A673 (cell line): Measurements from ENCODE around the gene MYBL2. TPM values are rescaled to one million over a fixed set of nuclear protein-coding genes. Genes with fewer than 3 reads are reported as not detected.

ENCODE experiments used
- BruUV-seq: library from RNA; stranded (reverse); fragments of 400-500 nt; replicated peaks from 2 replicates; lab custom pipeline; 2021; lab: Mats Ljungman, UMichigan
- CTCF ChIA-PET: fragments of 300-600 bp; sonication (Branson Sonifier 250); formaldehyde crosslinking; loops from one replicate; lab custom pipeline; 2022; ENCODE audit warnings: antibody characterized with exemption; lab: Charles Lee
- POLR2A ChIA-PET: fragments of 300-600 bp; sonication (Branson Sonifier 250); formaldehyde crosslinking; loops from one replicate; lab custom pipeline; 2022; ENCODE audit warnings: antibody characterized with exemption; ENCODE audit not compliant: low non-redundant PET; lab: Charles Lee
- DNase-seq: peaks from one replicate; pipeline ENCODE4 v3.0.0-alpha.2; 2015; ENCODE audit warnings: low spot score
- H3K27ac ChIP-seq: fragments of 200-600 bp; sonication (generic); 2 replicates; pipeline ENCODE4 v1.5.1; 2016; ENCODE audit warnings: mixed run types, low read depth, mild to moderate bottlenecking, mixed read lengths, antibody characterized with exemption, low read length; ENCODE audit not compliant: poor library complexity, severe bottlenecking
- H3K27me3 ChIP-seq: fragments of 200-600 bp; sonication (generic); replicated peaks from 2 replicates; pipeline ENCODE4 v1.6.1; 2017; ENCODE audit warnings: mixed run types, low read depth, mild to moderate bottlenecking, mixed read lengths, antibody characterized with exemption, low read length; ENCODE audit not compliant: insufficient read depth, poor library complexity
- H3K36me3 ChIP-seq: fragments of 200-600 bp; sonication (generic); 2 replicates; pipeline ENCODE4 v1.6.1; 2016; ENCODE audit warnings: mixed run types, mild to moderate bottlenecking, mixed read lengths, antibody characterized with exemption, low read length; ENCODE audit not compliant: insufficient read depth, poor library complexity, severe bottlenecking
- H3K4me1 ChIP-seq: fragments of 200-600 bp; sonication (generic); 2 replicates; pipeline ENCODE4 v1.6.1; 2017; ENCODE audit warnings: mixed run types, mild to moderate bottlenecking, mixed read lengths, antibody characterized with exemption, low read length; ENCODE audit not compliant: insufficient read depth, poor library complexity, severe bottlenecking
- H3K4me3 ChIP-seq: fragments of 200-600 bp; sonication (generic); 2 replicates; pipeline ENCODE4 v1.5.1; 2016; ENCODE audit warnings: low read depth, mixed run types, mild to moderate bottlenecking, mixed read lengths, low read length; ENCODE audit not compliant: poor library complexity, severe bottlenecking
- H3K9me3 ChIP-seq: fragments of 200-600 bp; sonication (generic); 2 replicates; pipeline ENCODE4 v1.6.1; 2016; ENCODE audit warnings: mixed run types, low read depth, mild to moderate bottlenecking, mixed read lengths, antibody characterized with exemption, low read length; ENCODE audit not compliant: poor library complexity, severe bottlenecking
- EZH2 ChIP-seq: fragments of 200-600 bp; sonication (generic); IDR thresholded peaks from 2 replicates; pipeline ENCODE4 v1.6.1; 2017; ENCODE audit warnings: borderline replicate concordance, low read depth, mild to moderate bottlenecking, mixed read lengths, antibody characterized with exemption, low read length; ENCODE audit not compliant: poor library complexity, severe bottlenecking
- intact Hi-C: fragments of 100-400 bp; cut with micrococcal nuclease; formaldehyde crosslinking; loops from one replicate; pipeline ENCODE4 v1.10.0; 2022; ENCODE audit not compliant: unreplicated experiment
- total RNA-seq: library from RNA; stranded (reverse); gene quantifications from 2 replicates; pipeline ENCODE4 v1.2.3, GENCODE V29; 2021
- TF ChIP-seq, protein P1 (sequence below): fragments of 300-800, 200-600 bp; sonication (generic); conservative IDR thresholded peaks from 2 replicates; pipeline ENCODE4 v1.5.1; 2017; ENCODE audit warnings: low read depth, mild to moderate bottlenecking, antibody characterized with exemption, low read length, moderate library complexity, mixed read lengths

The MYBL2 gene
- total RNA-seq, 1 experiment from 2014 or later, result 256 TPM

- CTCF ChIA-PET, result no interaction called here
Measured at GRCh38 chr20:43721097-43721428, 54.1 kb downstream of the MYBL2 start.

GRCh38 chr20:43721429-43722152 lies 54.7 kb downstream of the MYBL2 start:
- no peaks in the 10 kb centered on the region for H3K36me3 ChIP-seq
- no peak overlapping the region for H3K4me3 ChIP-seq
- no peaks in the 10 kb centered on the region for H3K4me1 ChIP-seq
- ChIA-PET POLR2A (no interaction called here), CTCF (no interaction called here)
- TF ChIP-seq, protein P1, sequence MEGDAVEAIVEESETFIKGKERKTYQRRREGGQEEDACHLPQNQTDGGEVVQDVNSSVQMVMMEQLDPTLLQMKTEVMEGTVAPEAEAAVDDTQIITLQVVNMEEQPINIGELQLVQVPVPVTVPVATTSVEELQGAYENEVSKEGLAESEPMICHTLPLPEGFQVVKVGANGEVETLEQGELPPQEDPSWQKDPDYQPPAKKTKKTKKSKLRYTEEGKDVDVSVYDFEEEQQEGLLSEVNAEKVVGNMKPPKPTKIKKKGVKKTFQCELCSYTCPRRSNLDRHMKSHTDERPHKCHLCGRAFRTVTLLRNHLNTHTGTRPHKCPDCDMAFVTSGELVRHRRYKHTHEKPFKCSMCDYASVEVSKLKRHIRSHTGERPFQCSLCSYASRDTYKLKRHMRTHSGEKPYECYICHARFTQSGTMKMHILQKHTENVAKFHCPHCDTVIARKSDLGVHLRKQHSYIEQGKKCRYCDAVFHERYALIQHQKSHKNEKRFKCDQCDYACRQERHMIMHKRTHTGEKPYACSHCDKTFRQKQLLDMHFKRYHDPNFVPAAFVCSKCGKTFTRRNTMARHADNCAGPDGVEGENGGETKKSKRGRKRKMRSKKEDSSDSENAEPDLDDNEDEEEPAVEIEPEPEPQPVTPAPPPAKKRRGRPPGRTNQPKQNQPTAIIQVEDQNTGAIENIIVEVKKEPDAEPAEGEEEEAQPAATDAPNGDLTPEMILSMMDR, result no peak
- no peak for TF ChIP-seq EZH2
- DNase-seq, result no peak
- intact Hi-C loops, result no loop called here
- no peak overlapping the region for H3K27ac ChIP-seq
- no peaks in the 10 kb centered on the region for H3K9me3 ChIP-seq
- H3K27me3 ChIP-seq, result no peaks in the 10 kb centered on the region
- BruUV-seq, result no TSS peak

More at GRCh38 chr20:43721097-43721428, 54.1 kb downstream of the MYBL2 start:
- POLR2A ChIA-PET, result no interaction called here
- H3K4me3 ChIP-seq, result no peak overlapping the region
- H3K27ac ChIP-seq, result no peak overlapping the region
- TF ChIP-seq, protein P1, result no peak
- no peak for TF ChIP-seq EZH2
- no peaks in the 10 kb centered on the region for H3K27me3 ChIP-seq
- BruUV-seq, result no TSS peak
- H3K4me1 ChIP-seq, result no peaks in the 10 kb centered on the region
- no peak for DNase-seq
- intact Hi-C loops, result no loop called here
- peaks cover 3% of the 10 kb centered on the region for H3K36me3 ChIP-seq
- H3K9me3 ChIP-seq, result no peaks in the 10 kb centered on the region

DNA sequence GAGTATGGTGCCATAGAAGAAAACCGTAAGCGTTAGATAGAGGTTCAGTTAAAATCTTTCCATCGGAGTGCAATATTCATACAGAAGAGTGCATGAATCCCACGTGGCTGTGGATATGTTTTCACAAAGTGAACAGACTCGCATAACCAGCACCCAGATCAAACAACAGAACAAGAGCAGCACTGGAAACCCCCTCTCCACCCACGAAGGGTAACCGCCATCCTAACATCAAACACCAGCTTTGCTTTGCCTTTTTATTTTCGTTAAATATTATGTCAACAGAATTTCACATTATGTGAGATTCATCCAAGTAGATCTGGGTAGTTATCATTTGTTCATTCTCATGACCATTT lies 55.2 kb downstream of the MYBL2 start:
- TF ChIP-seq, protein P1, result no peak
- TF ChIP-seq EZH2, result no peak
- Histone ChIP-seq H3K9me3 (no peaks in the 10 kb centered on the region), H3K27ac (no peak overlapping the region), H3K4me1 (no peaks in the 10 kb centered on the region), H3K4me3 (no peak overlapping the region), H3K36me3 (no peaks in the 10 kb centered on the region), H3K27me3 (no peaks in the 10 kb centered on the region)
- BruUV-seq, result no TSS peak
- DNase-seq, result no peak
- ChIA-PET POLR2A (no interaction called here), CTCF (no interaction called here)
- intact Hi-C loops, result no loop called here
